Endothelial cell (in vitro differentiated cells): ENCODE measurements around the gene IL17RC. TPM values are rescaled to one million over a fixed set of nuclear protein-coding genes. Genes with fewer than 3 reads are reported as not detected.
"Not testable (repeated sequence)": the region's sequence is repeated elsewhere in the genome, so short reads cannot be mapped to it uniquely, and the experiment has no call there.

Experiments used
- DNase-seq: peaks from one replicate; pipeline ENCODE4 v3.0.0; 2021; ENCODE audit warnings: low spot score
- H3K27ac Mint-ChIP-seq: one replicate; pipeline ENCODE4 v1.8.0; 2021; ENCODE audit warnings: mixed read lengths, inconsistent platforms; ENCODE audit not compliant: unreplicated experiment
- H3K27me3 Mint-ChIP-seq: one replicate; pipeline ENCODE4 v1.8.0; 2021; ENCODE audit warnings: mild to moderate bottlenecking, moderate library complexity, mixed read lengths, inconsistent platforms; ENCODE audit not compliant: unreplicated experiment
- H3K36me3 Mint-ChIP-seq: one replicate; pipeline ENCODE4 v1.8.0; 2021; ENCODE audit warnings: mild to moderate bottlenecking, low read depth, mixed read lengths, inconsistent platforms; ENCODE audit not compliant: unreplicated experiment
- H3K4me1 Mint-ChIP-seq: one replicate; pipeline ENCODE4 v1.8.0; 2021; ENCODE audit warnings: mild to moderate bottlenecking, mixed read lengths, inconsistent platforms; ENCODE audit not compliant: unreplicated experiment
- H3K4me3 Mint-ChIP-seq: one replicate; pipeline ENCODE4 v1.8.0; 2021; ENCODE audit warnings: mild to moderate bottlenecking, mixed read lengths, inconsistent platforms; ENCODE audit not compliant: unreplicated experiment
- H3K9me3 Mint-ChIP-seq: one replicate; pipeline ENCODE4 v1.8.0; 2021; ENCODE audit warnings: mixed read lengths, inconsistent platforms; ENCODE audit not compliant: unreplicated experiment
- total RNA-seq: library from RNA; stranded (reverse); fragmentation: NEBNext Ultra II Directional; extraction: Animal tissue kit (Norgen Biotek cat#: 25700); gene quantifications from one replicate; pipeline ENCODE4 v1.2.1, GENCODE V29; 2021; ENCODE audit not compliant: unreplicated experiment
- TF ChIP-seq, protein P1 (sequence below): fragments of 200-600 bp; sonication (generic); IDR thresholded peaks from one replicate; pipeline ENCODE4 v1.5.0; 2021; ENCODE audit warnings: antibody characterized with exemption; ENCODE audit not compliant: unreplicated experiment

The IL17RC gene
- total RNA-seq, 1 donor from 2014 or later: 17.5 TPM

DNA sequence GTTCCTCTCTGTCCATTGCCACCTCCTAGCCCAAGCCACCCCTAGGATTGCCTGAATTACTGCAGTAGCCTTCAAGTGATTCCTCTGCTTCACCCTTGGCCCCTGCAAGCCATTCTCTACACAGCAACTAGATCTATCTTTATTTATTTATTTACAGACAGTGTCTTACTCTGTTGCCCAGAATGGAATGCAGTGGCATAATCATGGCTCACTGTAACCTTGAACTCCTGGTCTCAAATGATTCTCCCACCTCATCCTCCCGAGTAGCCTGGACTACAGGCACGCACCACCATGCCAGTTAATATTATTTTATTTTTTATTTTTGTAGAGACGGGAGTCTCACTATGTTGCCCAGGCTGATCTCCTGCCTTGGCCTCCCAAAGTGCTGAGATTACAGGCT is 28.4 kb upstream of the IL17RC start:
- Mint-ChIP-seq H3K9me3 (no peaks in the 10 kb centered on the region), H3K4me3 (peak overlapping the region; percentile 51), H3K27ac (no peak overlapping the region), H3K4me1 (no peaks in the 10 kb centered on the region), H3K36me3 (peaks cover 16% of the 10 kb centered on the region), H3K27me3 (no peaks in the 10 kb centered on the region)
- DNase-seq: no peak
- TF ChIP-seq, protein P1, sequence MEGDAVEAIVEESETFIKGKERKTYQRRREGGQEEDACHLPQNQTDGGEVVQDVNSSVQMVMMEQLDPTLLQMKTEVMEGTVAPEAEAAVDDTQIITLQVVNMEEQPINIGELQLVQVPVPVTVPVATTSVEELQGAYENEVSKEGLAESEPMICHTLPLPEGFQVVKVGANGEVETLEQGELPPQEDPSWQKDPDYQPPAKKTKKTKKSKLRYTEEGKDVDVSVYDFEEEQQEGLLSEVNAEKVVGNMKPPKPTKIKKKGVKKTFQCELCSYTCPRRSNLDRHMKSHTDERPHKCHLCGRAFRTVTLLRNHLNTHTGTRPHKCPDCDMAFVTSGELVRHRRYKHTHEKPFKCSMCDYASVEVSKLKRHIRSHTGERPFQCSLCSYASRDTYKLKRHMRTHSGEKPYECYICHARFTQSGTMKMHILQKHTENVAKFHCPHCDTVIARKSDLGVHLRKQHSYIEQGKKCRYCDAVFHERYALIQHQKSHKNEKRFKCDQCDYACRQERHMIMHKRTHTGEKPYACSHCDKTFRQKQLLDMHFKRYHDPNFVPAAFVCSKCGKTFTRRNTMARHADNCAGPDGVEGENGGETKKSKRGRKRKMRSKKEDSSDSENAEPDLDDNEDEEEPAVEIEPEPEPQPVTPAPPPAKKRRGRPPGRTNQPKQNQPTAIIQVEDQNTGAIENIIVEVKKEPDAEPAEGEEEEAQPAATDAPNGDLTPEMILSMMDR: no peak

DNA sequence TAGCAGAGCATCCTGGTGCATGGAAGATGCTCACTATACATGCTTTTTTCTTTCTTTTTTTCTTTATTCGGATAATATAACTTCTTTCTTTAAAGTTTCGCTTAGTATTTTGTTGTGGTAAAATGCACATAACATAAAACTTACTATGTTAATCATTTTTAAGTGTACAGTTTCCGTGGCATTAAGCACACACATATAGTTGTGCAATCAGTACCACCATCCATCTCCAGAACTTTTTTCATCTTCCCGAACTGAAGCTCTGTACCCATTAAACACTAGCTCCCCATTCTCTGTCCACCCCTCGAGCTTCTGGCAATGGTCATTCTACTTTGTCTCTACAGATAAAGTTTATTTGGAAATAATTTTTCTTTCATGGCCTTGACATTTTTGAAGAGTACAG is 27.5 kb upstream of the IL17RC start:
- TF ChIP-seq, protein P1: no peak
- H3K27me3 Mint-ChIP-seq: no peaks in the 10 kb centered on the region
- no peaks in the 10 kb centered on the region for H3K4me1 Mint-ChIP-seq
- DNase-seq: no peak
- peaks cover 22% of the 10 kb centered on the region for H3K36me3 Mint-ChIP-seq
- no peaks in the 10 kb centered on the region for H3K9me3 Mint-ChIP-seq
- H3K4me3 Mint-ChIP-seq: peak overlapping the region; percentile 97
- H3K27ac Mint-ChIP-seq: no peak overlapping the region

DNA sequence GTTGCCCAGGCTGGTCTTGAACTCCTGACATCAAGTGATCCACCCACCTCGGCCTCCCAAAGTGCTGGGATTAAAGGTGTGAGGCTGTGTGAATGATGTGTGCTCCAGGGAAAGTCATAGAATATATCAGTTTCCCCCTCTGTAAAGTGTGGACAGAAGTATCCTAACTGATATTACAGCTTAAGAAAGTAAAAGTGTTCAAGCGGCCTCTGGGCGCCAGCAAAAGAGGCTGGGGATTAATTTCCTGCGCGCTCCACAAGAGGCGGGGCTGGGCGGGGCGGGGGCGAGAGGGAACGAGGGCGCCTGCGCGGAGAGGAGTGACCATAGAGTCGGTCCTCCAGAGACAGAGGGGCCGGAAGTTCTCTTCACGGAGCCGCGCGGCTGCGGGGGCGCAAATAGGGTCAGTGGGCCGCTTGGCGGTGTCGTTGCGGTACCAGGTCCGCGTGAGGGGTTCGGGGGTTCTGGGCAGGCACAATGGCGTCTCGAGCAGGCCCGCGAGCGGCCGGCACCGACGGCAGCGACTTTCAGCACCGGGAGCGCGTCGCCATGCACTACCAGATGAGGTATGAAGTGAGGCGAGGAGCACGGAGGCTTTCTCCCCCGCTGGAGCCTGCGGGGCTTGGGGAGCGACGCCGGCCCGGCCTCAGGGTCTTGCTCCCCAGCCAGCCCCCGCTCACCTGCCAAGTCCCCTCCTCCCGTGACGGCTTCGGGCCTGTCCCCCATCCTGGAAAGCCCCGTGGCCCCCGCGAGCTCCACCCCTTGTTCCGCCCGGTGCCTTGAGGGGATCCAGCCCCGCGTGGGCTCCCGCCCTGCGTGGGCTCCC is 26.4 kb upstream of the IL17RC start, which contains the start of gene JAGN1:
TSS of gene JAGN1 (plus strand) at position 362 of the 823 bp plus-strand sequence. CDS start at position 475, 113 bp downstream.
- TF ChIP-seq, protein P1: no peak
- peak; percentile 83 for DNase-seq
- peak within 1 kb of the TSS; percentile 96 for H3K27ac Mint-ChIP-seq
- no peaks in the 10 kb centered on the region for H3K27me3 Mint-ChIP-seq
- no peaks in the 10 kb centered on the region for H3K4me1 Mint-ChIP-seq
- peaks cover 28% of the 10 kb centered on the region for H3K36me3 Mint-ChIP-seq
- peak within 1 kb of the TSS; percentile 97 for H3K4me3 Mint-ChIP-seq
- no peaks in the 10 kb centered on the region for H3K9me3 Mint-ChIP-seq

DNA sequence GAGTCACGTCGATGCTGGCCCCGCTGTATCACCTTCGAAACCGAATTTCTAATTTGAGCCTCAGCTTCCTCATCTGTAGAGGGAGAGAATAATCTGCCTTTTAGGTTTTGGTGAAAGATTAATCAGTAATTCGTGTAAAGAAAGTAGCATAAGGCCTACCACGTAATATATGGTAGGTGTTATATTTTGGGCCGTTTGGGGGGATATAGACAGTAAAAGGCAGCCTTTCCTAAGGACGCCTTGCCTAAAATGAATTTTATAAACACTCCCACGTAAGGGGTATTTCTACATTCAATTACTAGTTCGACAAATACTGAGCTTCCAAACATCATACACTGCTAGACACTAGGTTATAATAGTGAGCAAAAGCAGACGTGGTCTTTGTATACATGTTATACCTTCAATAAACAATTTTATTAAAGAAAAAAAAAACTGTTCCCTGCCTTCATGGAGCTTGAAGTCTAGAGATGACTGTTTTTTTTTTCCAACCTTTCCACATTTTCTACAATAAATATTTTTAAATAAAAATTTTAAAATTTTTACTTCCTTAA is 25.8 kb upstream of the IL17RC start:
- Mint-ChIP-seq H3K4me3 (peak overlapping the region; percentile 97), H3K36me3 (peaks cover 28% of the 10 kb centered on the region), H3K27me3 (no peaks in the 10 kb centered on the region), H3K9me3 (no peaks in the 10 kb centered on the region), H3K27ac (peak overlapping the region; percentile 82), H3K4me1 (no peaks in the 10 kb centered on the region)
- DNase-seq: no peak
- TF ChIP-seq, protein P1: no peak

DNA sequence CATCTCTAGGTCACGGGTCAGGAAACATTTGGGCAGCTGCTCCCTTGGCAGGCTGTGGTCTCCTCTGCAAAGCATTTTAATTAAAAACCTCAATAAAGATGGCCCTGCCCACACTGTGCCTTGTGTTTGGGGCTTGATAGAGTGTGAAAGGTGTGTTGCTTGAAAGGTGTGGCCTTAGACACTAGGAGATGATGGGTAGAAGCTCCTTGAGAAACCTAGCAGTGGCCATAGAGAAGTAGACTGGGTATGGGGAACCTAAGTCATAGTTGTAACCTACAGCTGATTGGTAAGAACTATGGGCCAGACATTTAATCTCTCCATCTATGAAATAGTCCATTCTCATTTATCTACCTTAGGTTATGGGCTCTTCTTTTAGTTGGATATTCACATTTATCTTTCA is 23.2 kb upstream of the IL17RC start:
- TF ChIP-seq, protein P1: no peak
- no peak overlapping the region for H3K4me3 Mint-ChIP-seq
- no peak overlapping the region for H3K27ac Mint-ChIP-seq
- H3K36me3 Mint-ChIP-seq: peaks cover 28% of the 10 kb centered on the region
- no peak for DNase-seq
- H3K4me1 Mint-ChIP-seq: no peaks in the 10 kb centered on the region
- peaks cover 2% of the 10 kb centered on the region for H3K27me3 Mint-ChIP-seq
- no peaks in the 10 kb centered on the region for H3K9me3 Mint-ChIP-seq

DNA sequence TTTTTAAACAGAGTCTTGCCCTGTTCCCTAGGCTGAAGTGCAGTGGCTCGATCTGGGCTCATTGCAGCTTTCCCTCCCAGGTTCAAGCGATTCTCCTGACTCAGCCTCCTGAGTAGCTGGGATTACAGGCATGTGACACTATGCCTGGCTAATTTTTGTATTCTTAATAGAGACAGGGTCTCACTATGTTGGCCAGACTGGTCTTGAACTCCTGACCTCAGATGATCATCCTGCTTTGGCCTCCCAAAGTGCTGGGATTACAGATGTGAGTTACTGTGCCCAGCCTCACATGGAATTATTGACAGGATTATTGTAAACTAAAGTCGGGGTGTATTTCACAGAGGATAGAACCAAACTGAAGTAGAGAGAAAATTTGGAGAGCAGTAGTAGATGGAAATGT is 21.2 kb upstream of the IL17RC start:
- H3K9me3 Mint-ChIP-seq, H3K4me3 Mint-ChIP-seq, H3K27ac Mint-ChIP-seq, H3K27me3 Mint-ChIP-seq, DNase-seq, H3K4me1 Mint-ChIP-seq: not testable (repeated sequence)
- H3K36me3 Mint-ChIP-seq: peaks cover 28% of the 10 kb centered on the region

DNA sequence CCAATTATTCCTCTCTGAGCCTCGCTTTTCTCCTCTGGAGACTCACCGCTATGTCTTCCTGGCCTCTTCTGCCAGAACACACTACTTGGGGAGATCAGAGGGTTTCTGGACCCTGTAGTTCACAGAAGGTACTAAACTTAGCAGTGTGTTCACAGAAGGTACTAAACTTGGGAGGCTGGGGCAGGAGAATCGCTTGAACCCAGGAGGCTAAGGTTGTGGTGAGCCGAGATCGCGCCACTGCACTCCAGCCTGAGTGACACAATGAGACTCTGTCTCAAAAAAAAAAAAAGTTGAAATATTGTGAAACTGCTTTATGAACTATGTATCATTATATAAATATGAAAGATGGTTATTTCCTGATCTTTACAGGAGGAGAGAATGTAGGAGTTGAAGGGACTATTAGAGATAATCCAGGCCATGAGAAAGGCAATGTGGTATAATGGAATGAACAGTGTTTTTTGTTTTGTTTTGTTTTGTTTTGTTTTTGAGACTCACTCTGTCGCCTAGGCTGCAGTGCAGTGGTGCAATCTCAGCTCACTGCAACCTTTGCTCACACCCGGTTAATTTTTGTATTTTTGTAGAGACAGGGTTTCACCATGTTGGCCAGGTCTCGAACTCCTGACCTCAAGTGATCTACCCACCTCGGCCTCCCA is 20.0 kb upstream of the IL17RC start:
- H3K36me3 Mint-ChIP-seq: peaks cover 24% of the 10 kb centered on the region
- not testable (repeated sequence) for H3K27ac Mint-ChIP-seq, H3K4me1 Mint-ChIP-seq

More for the DNA sequence above, 20.0 kb upstream of the IL17RC start:
- H3K4me3 Mint-ChIP-seq, H3K9me3 Mint-ChIP-seq, DNase-seq, H3K27me3 Mint-ChIP-seq: not testable (repeated sequence)
